SU-DHL-6 (cell line): Measurements from ENCODE around the gene GPR153.

Experiments
- H2AFZ ChIP-seq: fragments of 200-600 bp; sonication (generic); 2 replicates; pipeline ENCODE4 v1.6.1; 2014; ENCODE audit warnings: low read depth, mild to moderate bottlenecking, moderate library complexity, mixed read lengths, antibody characterized with exemption, low read length; ENCODE audit not compliant: severe bottlenecking
- H3F3A ChIP-seq: fragments of 200-600 bp; shearing (Covaris generic); 2 replicates; pipeline ENCODE4 v1.6.0; 2016; ENCODE audit warnings: antibody characterized with exemption, mild to moderate bottlenecking; ENCODE audit not compliant: insufficient read depth
- H3K27ac ChIP-seq: fragments of 200-600 bp; sonication (generic); 2 replicates; pipeline ENCODE4 v1.5.1; 2016; ENCODE audit warnings: low read depth, mild to moderate bottlenecking, low read length, moderate library complexity, mixed read lengths
- H3K27me3 ChIP-seq: fragments of 200-600 bp; sonication (generic), shearing (Covaris generic); 2 replicates; pipeline ENCODE4 v1.6.0; 2014; ENCODE audit warnings: mild to moderate bottlenecking, low read length
- H3K36me3 ChIP-seq: fragments of 200-600 bp; sonication (generic); 2 replicates; pipeline ENCODE4 v1.6.1; 2014; ENCODE audit warnings: mild to moderate bottlenecking, low read length, mixed read lengths
- H3K4me2 ChIP-seq: fragments of 300-600, 200-600 bp; shearing (Covaris generic), sonication (generic); 2 replicates; pipeline ENCODE4 v1.6.0; 2014; ENCODE audit warnings: low read length, low read depth, mild to moderate bottlenecking; ENCODE audit not compliant: poor library complexity, severe bottlenecking
- H3K4me3 ChIP-seq: fragments of 200-600 bp; sonication (generic); 2 replicates; pipeline ENCODE4 v1.5.1; 2014; ENCODE audit warnings: antibody characterized with exemption, low read length, mild to moderate bottlenecking, mixed read lengths; ENCODE audit not compliant: insufficient read depth, poor library complexity, severe bottlenecking
- H3K79me2 ChIP-seq: fragments of 200-600 bp; sonication (generic); 2 replicates; pipeline ENCODE4 v1.6.1; 2014; ENCODE audit warnings: mild to moderate bottlenecking, low read length, moderate library complexity; ENCODE audit not compliant: insufficient read depth
- H3K9ac ChIP-seq: fragments of 200-600 bp; sonication (generic); 2 replicates; pipeline ENCODE4 v1.7.0; 2014; ENCODE audit warnings: mild to moderate bottlenecking, low read length
- H3K9me2 ChIP-seq: fragments of 200-600 bp; sonication (generic); replicated peaks from 2 replicates; pipeline ENCODE4 v1.6.1; 2014; ENCODE audit warnings: low read length; ENCODE audit not compliant: insufficient read depth
- H3K9me3 ChIP-seq: fragments of 200-600 bp; sonication (generic); 2 replicates; pipeline ENCODE4 v1.6.1; 2014; ENCODE audit warnings: low read length, mixed read lengths; ENCODE audit not compliant: insufficient read depth
- H4K20me1 ChIP-seq: fragments of 200-600 bp; sonication (generic); 2 replicates; pipeline ENCODE4 v1.6.1; 2014; ENCODE audit warnings: low read depth, mild to moderate bottlenecking, antibody characterized with exemption, low read length, moderate library complexity, mixed read lengths
- EZH2phosphoT487 ChIP-seq: fragments of 200-600 bp; sonication (generic), shearing (Covaris generic); conservative IDR thresholded peaks from 2 replicates; pipeline ENCODE4 v1.6.1; 2018; ENCODE audit warnings: mild to moderate bottlenecking, antibody characterized with exemption, low read length, moderate library complexity, mixed read lengths
- TF ChIP-seq, protein P1 (sequence below): fragments of 200-600 bp; sonication (generic); IDR thresholded peaks from one replicate; pipeline ENCODE4 v1.5.1; 2017; ENCODE audit warnings: antibody characterized with exemption, mild to moderate bottlenecking, low read length, moderate library complexity; ENCODE audit not compliant: insufficient read depth, poor library complexity, severe bottlenecking

Gene GPR153

DNA sequence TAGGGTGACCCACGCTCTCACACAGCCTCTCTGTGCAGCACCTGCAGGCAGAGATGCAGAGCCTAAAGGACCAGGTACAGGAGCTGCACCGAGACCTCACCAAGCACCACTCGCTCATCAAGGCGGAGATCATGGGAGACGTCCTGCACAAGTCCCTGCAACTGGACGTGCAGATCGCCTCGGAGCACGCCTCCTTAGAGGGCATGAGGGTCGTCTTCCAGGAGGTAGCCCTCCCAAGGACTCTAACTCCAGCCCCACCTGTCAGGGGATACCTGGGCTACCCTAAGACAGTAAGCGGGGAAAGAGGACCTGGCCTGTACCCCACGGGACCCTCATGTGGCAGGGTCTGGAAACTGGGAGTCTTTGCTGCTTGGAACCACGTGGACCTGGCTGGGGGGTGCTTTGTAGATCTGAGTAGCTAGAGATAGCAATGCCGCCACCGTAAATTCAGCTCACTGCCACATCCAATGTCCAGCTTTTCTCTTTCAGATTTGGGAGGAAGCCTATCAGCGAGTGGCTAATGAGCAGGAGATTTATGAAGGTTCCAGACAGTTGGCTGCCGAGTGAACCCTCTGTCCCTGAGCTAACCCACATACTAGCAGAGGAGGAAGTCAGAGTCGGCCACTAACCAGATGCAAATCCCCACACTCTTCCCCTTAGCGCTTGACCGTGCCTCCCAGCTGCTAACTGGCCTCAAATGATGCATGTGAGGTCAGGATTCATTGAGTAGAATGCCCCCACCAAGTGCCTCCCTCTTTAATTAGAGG is 48.5 kb downstream of the GPR153 start:
- Histone ChIP-seq H3F3A (no peaks in the 10 kb centered on the region), H2AFZ (no peak overlapping the region), H3K36me3 (no peaks in the 10 kb centered on the region), H3K9me3 (no peaks in the 10 kb centered on the region), H3K27ac (no peak overlapping the region), H3K9ac (no peak overlapping the region), H3K9me2 (no peaks in the 10 kb centered on the region), H3K4me3 (no peak overlapping the region), H4K20me1 (no peaks in the 10 kb centered on the region), H3K79me2 (no peaks in the 10 kb centered on the region), H3K27me3 (no peaks in the 10 kb centered on the region), H3K4me2 (no peak overlapping the region)
- no peak for TF ChIP-seq EZH2phosphoT487
- TF ChIP-seq, protein P1, sequence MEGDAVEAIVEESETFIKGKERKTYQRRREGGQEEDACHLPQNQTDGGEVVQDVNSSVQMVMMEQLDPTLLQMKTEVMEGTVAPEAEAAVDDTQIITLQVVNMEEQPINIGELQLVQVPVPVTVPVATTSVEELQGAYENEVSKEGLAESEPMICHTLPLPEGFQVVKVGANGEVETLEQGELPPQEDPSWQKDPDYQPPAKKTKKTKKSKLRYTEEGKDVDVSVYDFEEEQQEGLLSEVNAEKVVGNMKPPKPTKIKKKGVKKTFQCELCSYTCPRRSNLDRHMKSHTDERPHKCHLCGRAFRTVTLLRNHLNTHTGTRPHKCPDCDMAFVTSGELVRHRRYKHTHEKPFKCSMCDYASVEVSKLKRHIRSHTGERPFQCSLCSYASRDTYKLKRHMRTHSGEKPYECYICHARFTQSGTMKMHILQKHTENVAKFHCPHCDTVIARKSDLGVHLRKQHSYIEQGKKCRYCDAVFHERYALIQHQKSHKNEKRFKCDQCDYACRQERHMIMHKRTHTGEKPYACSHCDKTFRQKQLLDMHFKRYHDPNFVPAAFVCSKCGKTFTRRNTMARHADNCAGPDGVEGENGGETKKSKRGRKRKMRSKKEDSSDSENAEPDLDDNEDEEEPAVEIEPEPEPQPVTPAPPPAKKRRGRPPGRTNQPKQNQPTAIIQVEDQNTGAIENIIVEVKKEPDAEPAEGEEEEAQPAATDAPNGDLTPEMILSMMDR, result no peak

DNA sequence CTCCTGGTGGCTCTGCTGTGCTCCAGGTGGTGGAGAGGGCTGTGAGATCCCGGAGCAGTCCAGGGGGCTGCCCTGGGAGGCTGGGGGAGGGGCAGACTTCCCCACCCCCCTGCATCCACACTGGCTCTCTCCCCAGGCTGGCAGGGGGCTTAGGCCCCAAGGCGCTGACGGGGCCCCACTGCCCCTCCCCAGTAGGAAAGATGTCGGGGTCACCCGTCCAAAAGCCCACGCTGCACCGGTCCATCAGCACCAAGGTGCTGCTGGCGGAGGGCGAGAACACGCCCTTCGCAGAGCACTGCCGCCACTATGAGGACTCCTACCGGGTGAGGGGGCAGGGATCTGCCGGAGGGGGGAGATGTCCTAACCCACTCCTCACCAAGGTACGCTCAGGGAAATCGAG is 49.2 kb downstream of the GPR153 start:
- no peaks in the 10 kb centered on the region for H3K9me3 ChIP-seq
- H3K4me2 ChIP-seq, result no peak overlapping the region
- H3K79me2 ChIP-seq, result no peaks in the 10 kb centered on the region
- no peaks in the 10 kb centered on the region for H3F3A ChIP-seq
- H2AFZ ChIP-seq, result no peak overlapping the region
- H3K36me3 ChIP-seq, result no peaks in the 10 kb centered on the region
- no peaks in the 10 kb centered on the region for H3K27me3 ChIP-seq
- no peak overlapping the region for H3K9ac ChIP-seq
- TF ChIP-seq, protein P1, result no peak
- no peak for TF ChIP-seq EZH2phosphoT487
- H3K4me3 ChIP-seq, result no peak overlapping the region
- no peaks in the 10 kb centered on the region for H3K9me2 ChIP-seq
- no peak overlapping the region for H3K27ac ChIP-seq
- H4K20me1 ChIP-seq, result no peaks in the 10 kb centered on the region

DNA sequence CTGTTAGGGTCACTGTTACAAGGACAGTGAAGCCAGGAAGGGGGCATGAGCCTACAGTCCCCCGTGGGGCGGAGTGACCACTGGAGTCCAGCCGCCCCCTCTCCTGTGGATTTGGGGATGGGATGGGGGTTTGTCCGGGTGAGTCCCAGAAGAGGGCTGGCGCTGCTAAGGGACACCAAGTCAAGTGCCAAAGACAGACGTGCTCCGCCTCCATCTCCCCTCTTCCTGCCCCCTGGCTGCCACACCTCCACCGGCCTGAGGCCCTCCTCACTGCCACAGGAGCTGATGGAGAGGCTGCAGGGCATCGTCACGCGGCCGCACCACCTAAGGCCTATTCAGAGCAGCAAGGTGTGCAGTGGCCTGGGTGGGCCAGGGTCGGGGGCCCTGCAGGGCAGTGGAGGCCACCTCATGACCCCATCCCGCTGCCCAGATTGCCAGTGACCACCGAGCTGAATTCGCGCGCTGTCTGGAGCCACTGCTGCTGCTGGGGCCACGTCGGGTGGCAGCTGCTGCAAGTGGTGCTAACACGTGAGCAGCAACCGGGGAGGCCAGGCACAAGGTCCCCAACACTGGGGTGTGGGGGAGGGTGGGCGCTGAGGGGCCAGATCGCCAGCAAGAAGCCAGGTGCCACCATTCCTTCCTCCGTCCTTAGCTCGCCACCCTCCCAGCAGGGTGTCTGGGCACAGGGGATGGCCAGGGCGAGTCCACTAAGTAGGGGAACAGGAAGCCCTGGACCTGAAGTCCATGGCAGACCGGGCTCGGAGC is 50.1 kb downstream of the GPR153 start:
- TF ChIP-seq EZH2phosphoT487, result no peak
- TF ChIP-seq, protein P1, result no peak
- no peaks in the 10 kb centered on the region for H3K36me3 ChIP-seq
- no peaks in the 10 kb centered on the region for H3K9me2 ChIP-seq
- H4K20me1 ChIP-seq, result no peaks in the 10 kb centered on the region
- H3K9me3 ChIP-seq, result no peaks in the 10 kb centered on the region
- H3K4me3 ChIP-seq, result no peak overlapping the region
- no peak overlapping the region for H3K9ac ChIP-seq
- no peaks in the 10 kb centered on the region for H3K79me2 ChIP-seq
- H3F3A ChIP-seq, result no peaks in the 10 kb centered on the region
- no peaks in the 10 kb centered on the region for H3K27me3 ChIP-seq
- H2AFZ ChIP-seq, result no peak overlapping the region
- H3K4me2 ChIP-seq, result no peak overlapping the region
- H3K27ac ChIP-seq, result no peak overlapping the region
